A549 (cell line): ENCODE results near the gene NOBOX.

Experiments used
- CTCF ChIP-seq: fragments of >200 bp; sonication (Bioruptor Twin); formaldehyde crosslinking; IDR thresholded peaks from 3 replicates; pipeline ENCODE4 v1.5.1; 2016
- FOXS1 ChIP-seq: fragments of 250-450 bp; sonication (Bioruptor Pico); IDR thresholded peaks from 2 replicates; pipeline ENCODE4 v1.5.0; 2020; ENCODE audit warnings: mild to moderate bottlenecking, moderate library complexity
- RAD21 ChIP-seq, 2 experiments: fragments of >200 bp in 1 of 2; sonication (Bioruptor Twin) in 1 of 2; formaldehyde crosslinking in 1 of 2; IDR thresholded peaks in 1 of 2; conservative IDR thresholded peaks in 1 of 2; 2 replicates in 1 of 2; 3 replicates in 1 of 2; pipeline ENCODE4 v1.6.1; 2012 to 2018; ENCODE audit warnings: inconsistent platforms in 1 of 2
- SREBF2 ChIP-seq: fragments of 450-650 bp; IDR thresholded peaks from 2 replicates; pipeline ENCODE4 v1.6.1; 2014; ENCODE audit warnings: mild to moderate bottlenecking, moderate library complexity

- no peak for TF ChIP-seq CTCF
- TF ChIP-seq FOXS1: no peak
- TF ChIP-seq SREBF2: no peak
- TF ChIP-seq RAD21 (conservative IDR thresholded peaks at IDR 0.05 in 1 of 2, IDR thresholded peaks at IDR 0.05 in 1 of 2): no peak
Measured at GRCh38 chr7:144436500-144436899, 33.0 kb upstream of the NOBOX start.
